ENCODE measurements around the gene DMRT3.

The DMRT3 gene

GRCh38 chr9:971901-972500 lies 4.5 kb upstream of the DMRT3 start:
- DNase-seq = no peak

GRCh38 chr9:972501-973294 lies 3.8 kb upstream of the DMRT3 start:
- DNase-seq = no peak

- no peak for DNase-seq
Observed at GRCh38 chr9:973295-973834, 3.1 kb upstream of the DMRT3 start.

GRCh38 chr9:974031-974995 lies 2.1 kb upstream of the DMRT3 start:
- peak; percentile 21 for DNase-seq

GRCh38 chr9:974996-975739 lies 1.3 kb upstream of the DMRT3 start:
- no peak for DNase-seq

- DNase-seq = no peak
Observed at GRCh38 chr9:975740-976257, 656 bp upstream of the DMRT3 start.

GRCh38 chr9:976943-977837 lies 735 bp downstream of the DMRT3 start:
- DNase-seq = peak; percentile 66

- DNase-seq = no peak
Observed at GRCh38 chr9:977838-978830, 1.7 kb downstream of the DMRT3 start.

- no peak for DNase-seq
Observed at GRCh38 chr9:979983-980382, 3.5 kb downstream of the DMRT3 start.

GRCh38 chr9:980640-981039 lies 4.2 kb downstream of the DMRT3 start:
- no peak for DNase-seq

- DNase-seq = no peak
Observed at GRCh38 chr9:981491-981898, 5.0 kb downstream of the DMRT3 start.

GRCh38 chr9:982394-983230 lies 6.2 kb downstream of the DMRT3 start:
- DNase-seq = no peak

- no peak for DNase-seq
Observed at GRCh38 chr9:994005-994404, 17.6 kb downstream of the DMRT3 start.

GRCh38 chr9:995192-995591 lies 18.7 kb downstream of the DMRT3 start:
- no peak for DNase-seq

GRCh38 chr9:995781-996180 lies 19.3 kb downstream of the DMRT3 start:
- DNase-seq = no peak

- DNase-seq = peak; percentile 18
Observed at GRCh38 chr9:998299-999110, 22.1 kb downstream of the DMRT3 start.

- no peak for DNase-seq
Observed at GRCh38 chr9:1001838-1002237, 25.4 kb downstream of the DMRT3 start.

- no peak for DNase-seq
Observed at GRCh38 chr9:1002678-1003077, 26.2 kb downstream of the DMRT3 start.
